ENCODE data around the gene SF3A2.

SF3A2 gene

DNA sequence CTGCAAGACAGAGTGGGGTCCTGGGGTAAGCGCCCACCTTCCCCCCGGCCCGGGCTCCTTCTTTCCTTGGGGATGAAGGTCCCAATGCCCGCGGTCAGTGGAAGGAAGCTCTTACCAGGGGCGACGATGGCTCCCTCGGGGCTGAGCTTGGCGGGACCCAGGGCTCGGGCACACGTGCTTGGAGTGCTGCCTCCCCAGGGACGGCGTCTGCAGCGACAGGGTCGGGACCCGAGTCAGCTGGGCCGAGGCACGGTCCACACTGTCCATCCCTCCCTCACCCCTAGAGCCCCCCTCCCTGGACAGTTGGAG lies 16.1 kb downstream of the SF3A2 start:
- TF ChIP-seq, protein P1, sequence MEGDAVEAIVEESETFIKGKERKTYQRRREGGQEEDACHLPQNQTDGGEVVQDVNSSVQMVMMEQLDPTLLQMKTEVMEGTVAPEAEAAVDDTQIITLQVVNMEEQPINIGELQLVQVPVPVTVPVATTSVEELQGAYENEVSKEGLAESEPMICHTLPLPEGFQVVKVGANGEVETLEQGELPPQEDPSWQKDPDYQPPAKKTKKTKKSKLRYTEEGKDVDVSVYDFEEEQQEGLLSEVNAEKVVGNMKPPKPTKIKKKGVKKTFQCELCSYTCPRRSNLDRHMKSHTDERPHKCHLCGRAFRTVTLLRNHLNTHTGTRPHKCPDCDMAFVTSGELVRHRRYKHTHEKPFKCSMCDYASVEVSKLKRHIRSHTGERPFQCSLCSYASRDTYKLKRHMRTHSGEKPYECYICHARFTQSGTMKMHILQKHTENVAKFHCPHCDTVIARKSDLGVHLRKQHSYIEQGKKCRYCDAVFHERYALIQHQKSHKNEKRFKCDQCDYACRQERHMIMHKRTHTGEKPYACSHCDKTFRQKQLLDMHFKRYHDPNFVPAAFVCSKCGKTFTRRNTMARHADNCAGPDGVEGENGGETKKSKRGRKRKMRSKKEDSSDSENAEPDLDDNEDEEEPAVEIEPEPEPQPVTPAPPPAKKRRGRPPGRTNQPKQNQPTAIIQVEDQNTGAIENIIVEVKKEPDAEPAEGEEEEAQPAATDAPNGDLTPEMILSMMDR (IDR thresholded peaks at IDR 0.05; ENCODE audit: insufficient read depth, low read length, poor library complexity, severe bottlenecking), result no peak
- TF ChIP-seq EZH2phosphoT487 (conservative IDR thresholded peaks at IDR 0.05; ENCODE audit: low read length), result no peak
- Histone ChIP-seq H3K79me2 (ENCODE audit: insufficient read depth, low read length) (no peaks in the 10 kb centered on the region), H3K36me3 (ENCODE audit: low read length) (no peaks in the 10 kb centered on the region), H3K4me3 (ENCODE audit: insufficient read depth, low read length, poor library complexity, severe bottlenecking) (no peak overlapping the region), H3K9me3 (ENCODE audit: insufficient read depth, low read length) (no peaks in the 10 kb centered on the region), H3K27ac (ENCODE audit: low read depth, low read length) (no peak overlapping the region), H4K20me1 (ENCODE audit: low read depth, low read length) (no peaks in the 10 kb centered on the region), H3K9me2 (replicated peaks; ENCODE audit: insufficient read depth, low read length) (no peaks in the 10 kb centered on the region), H3F3A (ENCODE audit: insufficient read depth) (peaks cover 32% of the 10 kb centered on the region), H3K9ac (ENCODE audit: low read length) (peak overlapping the region; percentile 37; the same call in 1 of the 2 replicates), H3K4me2 (ENCODE audit: low read depth, low read length, poor library complexity, severe bottlenecking) (peak overlapping the region; percentile 66), H2AFZ (ENCODE audit: low read depth, low read length, severe bottlenecking) (no peak overlapping the region), H3K27me3 (ENCODE audit: low read length) (no peaks in the 10 kb centered on the region)

DNA sequence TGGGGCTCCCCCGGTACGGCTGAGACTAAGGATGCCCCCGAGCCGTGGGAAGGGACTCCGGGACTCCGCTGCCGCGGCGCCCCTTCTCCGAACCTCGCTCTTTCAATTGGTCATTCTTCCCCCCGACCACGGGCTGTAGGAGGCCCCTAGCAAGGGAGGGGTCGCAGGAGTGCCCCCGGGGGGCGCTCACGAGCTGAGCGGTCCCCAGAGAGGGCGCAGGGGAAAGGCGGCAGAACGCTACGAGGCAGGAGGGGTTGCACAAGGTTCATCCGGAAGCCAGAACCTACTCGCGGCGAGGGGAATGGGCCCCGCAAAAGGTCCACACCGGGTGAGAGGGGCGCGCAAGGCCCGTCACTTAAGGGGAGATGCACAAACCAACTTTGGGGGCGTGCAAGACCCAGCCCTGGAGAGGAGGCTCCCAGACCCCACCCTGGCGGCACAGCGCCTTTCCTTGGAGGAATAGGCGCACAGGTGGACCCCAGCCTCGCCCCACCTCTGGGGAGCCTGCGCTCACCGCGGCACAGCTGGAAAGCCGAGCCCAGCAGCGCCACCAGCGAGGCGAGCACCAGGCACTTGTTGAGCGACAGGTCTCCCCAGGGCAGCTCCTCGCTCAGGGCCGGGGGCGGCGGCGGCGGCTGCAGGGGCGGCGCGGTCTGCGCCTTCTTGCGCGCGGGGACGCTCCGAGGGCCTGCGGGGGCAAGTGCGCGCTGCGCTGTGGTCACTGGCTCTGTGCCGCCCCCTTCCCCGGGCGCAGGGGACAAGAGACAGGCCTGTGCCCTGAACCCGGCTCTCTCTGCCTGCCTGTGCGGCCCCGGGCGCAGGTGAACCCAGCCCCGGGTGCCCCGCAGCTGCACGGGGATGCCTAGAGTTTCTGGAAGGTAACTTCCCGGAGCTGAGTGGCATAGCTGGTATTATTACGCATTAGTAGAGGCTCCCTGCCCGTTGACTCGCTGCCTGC lies 16.8 kb downstream of the SF3A2 start:
- no peaks in the 10 kb centered on the region for H3K9me2 ChIP-seq (replicated peaks; ENCODE audit: insufficient read depth, low read length)
- peaks cover 37% of the 10 kb centered on the region for H3F3A ChIP-seq (ENCODE audit: insufficient read depth)
- peak overlapping the region; percentile 37; the same call in 1 of the 2 replicates for H3K9ac ChIP-seq (ENCODE audit: low read length)
- no peaks in the 10 kb centered on the region for H3K79me2 ChIP-seq (ENCODE audit: insufficient read depth, low read length)
- H3K27ac ChIP-seq (ENCODE audit: low read depth, low read length), result peak overlapping the region; percentile 49
- no peaks in the 10 kb centered on the region for H3K36me3 ChIP-seq (ENCODE audit: low read length)
- H4K20me1 ChIP-seq (ENCODE audit: low read depth, low read length), result no peaks in the 10 kb centered on the region
- TF ChIP-seq, protein P1 (IDR thresholded peaks at IDR 0.05; ENCODE audit: insufficient read depth, low read length, poor library complexity, severe bottlenecking), result peak; percentile 76
- TF ChIP-seq EZH2phosphoT487 (conservative IDR thresholded peaks at IDR 0.05; ENCODE audit: low read length), result no peak
- peak overlapping the region; percentile 36 for H3K4me3 ChIP-seq (ENCODE audit: insufficient read depth, low read length, poor library complexity, severe bottlenecking)
- H2AFZ ChIP-seq (ENCODE audit: low read depth, low read length, severe bottlenecking), result peak overlapping the region; percentile 61
- H3K4me2 ChIP-seq (ENCODE audit: low read depth, low read length, poor library complexity, severe bottlenecking), result peak overlapping the region; percentile 66
- H3K9me3 ChIP-seq (ENCODE audit: insufficient read depth, low read length), result no peaks in the 10 kb centered on the region
- no peaks in the 10 kb centered on the region for H3K27me3 ChIP-seq (ENCODE audit: low read length)

DNA sequence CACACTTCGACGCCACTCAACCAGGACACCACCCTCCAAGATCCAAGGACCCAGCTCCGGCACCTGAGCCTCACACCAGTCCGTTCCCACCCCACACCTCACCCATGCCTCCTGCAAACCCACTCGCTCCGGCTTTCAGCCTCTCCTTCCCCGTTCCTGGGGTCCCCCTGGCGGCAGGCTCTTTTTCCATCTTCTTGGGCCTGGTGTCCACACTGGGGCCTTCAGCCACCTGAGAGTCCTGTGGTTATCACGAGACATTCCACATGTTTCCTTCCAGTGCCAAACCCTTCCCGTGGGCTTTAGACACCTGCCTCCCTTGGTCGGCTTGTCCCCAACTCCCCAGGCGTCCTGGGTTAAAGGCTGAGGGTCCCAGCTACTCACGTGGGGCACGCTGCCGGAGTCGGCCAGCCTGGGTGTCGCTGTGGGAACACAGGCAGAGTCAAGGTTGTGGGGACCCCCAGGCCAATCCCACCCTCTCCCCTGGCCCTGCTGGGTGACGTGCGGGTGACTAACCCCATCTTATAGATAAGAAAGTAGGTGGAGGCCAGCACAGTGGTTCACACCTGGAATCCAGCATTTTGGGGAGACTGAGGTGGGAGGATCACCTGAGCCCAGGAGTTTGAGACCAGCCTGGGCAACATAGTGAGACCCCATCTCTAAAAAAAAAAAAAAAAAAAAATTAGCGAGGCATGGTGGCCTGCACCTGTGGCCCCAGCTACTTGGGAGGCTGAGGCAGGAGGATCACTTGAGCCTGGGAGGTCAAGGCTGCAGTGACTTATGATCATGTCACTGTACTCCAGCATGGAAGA lies 17.6 kb downstream of the SF3A2 start:
- Histone ChIP-seq H3K79me2 (ENCODE audit: insufficient read depth, low read length) (no peaks in the 10 kb centered on the region), H3K9ac (ENCODE audit: low read length) (no peak overlapping the region), H3K9me3 (ENCODE audit: insufficient read depth, low read length) (no peaks in the 10 kb centered on the region), H3K27ac (ENCODE audit: low read depth, low read length) (no peak overlapping the region), H3K4me2 (ENCODE audit: low read depth, low read length, poor library complexity, severe bottlenecking) (peak overlapping the region; percentile 66), H3K4me3 (ENCODE audit: insufficient read depth, low read length, poor library complexity, severe bottlenecking) (no peak overlapping the region), H2AFZ (ENCODE audit: low read depth, low read length, severe bottlenecking) (no peak overlapping the region), H3F3A (ENCODE audit: insufficient read depth) (peaks cover 38% of the 10 kb centered on the region), H3K27me3 (ENCODE audit: low read length) (no peaks in the 10 kb centered on the region), H3K9me2 (replicated peaks; ENCODE audit: insufficient read depth, low read length) (no peaks in the 10 kb centered on the region), H4K20me1 (ENCODE audit: low read depth, low read length) (no peaks in the 10 kb centered on the region), H3K36me3 (ENCODE audit: low read length) (no peaks in the 10 kb centered on the region)
- no peak for TF ChIP-seq EZH2phosphoT487 (conservative IDR thresholded peaks at IDR 0.05; ENCODE audit: low read length)
- TF ChIP-seq, protein P1 (IDR thresholded peaks at IDR 0.05; ENCODE audit: insufficient read depth, low read length, poor library complexity, severe bottlenecking), result no peak

Measured in SU-DHL-6 (cell line).